DOHH2 (cell line): ENCODE results near the gene NEK5.

Source experiments
- H3F3A ChIP-seq: fragments of 200-600 bp; sonication (generic), shearing (Covaris generic); 2 replicates; pipeline ENCODE4 v1.6.0; 2016; ENCODE audit warnings: antibody characterized with exemption, mild to moderate bottlenecking; ENCODE audit not compliant: control insufficient read depth, insufficient read depth
- H3K27ac ChIP-seq: fragments of 200-600 bp; sonication (generic); 2 replicates; pipeline ENCODE4 v1.5.1; 2014; ENCODE audit warnings: low read depth, mild to moderate bottlenecking, low read length, moderate library complexity
- H3K27me3 ChIP-seq: fragments of 200-600 bp; sonication (generic); 2 replicates; pipeline ENCODE4 v1.6.1; 2014; ENCODE audit warnings: mild to moderate bottlenecking, low read length, mixed read lengths; ENCODE audit not compliant: control insufficient read depth
- H3K36me3 ChIP-seq: fragments of 200-600 bp; sonication (generic); 2 replicates; pipeline ENCODE4 v1.6.1; 2014; ENCODE audit warnings: mild to moderate bottlenecking, low read length, moderate library complexity, mixed read lengths; ENCODE audit not compliant: control insufficient read depth
- H3K4me1 ChIP-seq: fragments of 200-600 bp; sonication (generic); 2 replicates; pipeline ENCODE4 v1.6.1; 2014; ENCODE audit warnings: mild to moderate bottlenecking, low read length, mixed read lengths; ENCODE audit not compliant: control insufficient read depth
- H3K4me2 ChIP-seq: fragments of 200-600 bp; sonication (generic); 2 replicates; pipeline ENCODE4 v1.6.0; 2014; ENCODE audit warnings: mild to moderate bottlenecking, low read length, moderate library complexity
- H3K4me3 ChIP-seq: fragments of 200-600 bp; sonication (generic); 2 replicates; pipeline ENCODE4 v1.5.1; 2014; ENCODE audit warnings: mild to moderate bottlenecking, low read length, mixed read lengths
- H3K79me2 ChIP-seq: fragments of 200-600 bp; sonication (generic); 2 replicates; pipeline ENCODE4 v1.6.1; 2014; ENCODE audit warnings: mild to moderate bottlenecking, low read length, mixed read lengths; ENCODE audit not compliant: control insufficient read depth
- H3K9me2 ChIP-seq: fragments of 200-600 bp; sonication (generic); replicated peaks from 2 replicates; pipeline ENCODE4 v1.6.1; 2014; ENCODE audit warnings: mild to moderate bottlenecking, low read length, mixed read lengths; ENCODE audit not compliant: control insufficient read depth
- H3K9me3 ChIP-seq: fragments of 200-600 bp; sonication (generic); 2 replicates; pipeline ENCODE4 v1.6.1; 2014; ENCODE audit warnings: antibody characterized with exemption, low read length, mixed read lengths; ENCODE audit not compliant: control insufficient read depth, insufficient read depth
- H4K20me1 ChIP-seq: fragments of 200-600 bp; sonication (generic); 2 replicates; pipeline ENCODE4 v1.6.0; 2014; ENCODE audit warnings: low read depth, mild to moderate bottlenecking, antibody characterized with exemption, low read length, moderate library complexity; ENCODE audit not compliant: control insufficient read depth, insufficient read depth
- CTCF ChIP-seq: fragments of 200-600 bp; sonication (generic); IDR thresholded peaks from one replicate; pipeline ENCODE4 v1.5.1; 2014; ENCODE audit warnings: antibody characterized with exemption, mild to moderate bottlenecking, low read depth, low read length; ENCODE audit not compliant: poor library complexity, severe bottlenecking
- EZH2phosphoT487 ChIP-seq: fragments of 200-600 bp; sonication (generic); IDR thresholded peaks from 2 replicates; pipeline ENCODE4 v1.6.1; 2017; ENCODE audit warnings: borderline replicate concordance, mild to moderate bottlenecking, antibody characterized with exemption, low read length, moderate library complexity, mixed read lengths

NEK5 gene

GRCh38 chr13:52006523-52007245 is 122.2 kb downstream of the NEK5 start:
- Histone ChIP-seq H3K27me3 (peaks cover 49% of the 10 kb centered on the region), H4K20me1 (no peaks in the 10 kb centered on the region), H3K36me3 (no peaks in the 10 kb centered on the region), H3K4me3 (no peak overlapping the region), H3K79me2 (no peaks in the 10 kb centered on the region), H3K4me2 (no peak overlapping the region), H3K9me2 (no peaks in the 10 kb centered on the region), H3F3A (no peaks in the 10 kb centered on the region), H3K4me1 (peaks cover 9% of the 10 kb centered on the region), H3K9me3 (no peaks in the 10 kb centered on the region), H3K27ac (no peak overlapping the region)
- TF ChIP-seq EZH2phosphoT487 (no peak), CTCF (no peak)

GRCh38 chr13:52005841-52006522 is 122.9 kb downstream of the NEK5 start:
- Histone ChIP-seq H3K9me2 (no peaks in the 10 kb centered on the region), H4K20me1 (no peaks in the 10 kb centered on the region), H3K4me1 (peaks cover 4% of the 10 kb centered on the region), H3K4me2 (no peak overlapping the region), H3K27ac (no peak overlapping the region), H3F3A (no peaks in the 10 kb centered on the region), H3K9me3 (no peaks in the 10 kb centered on the region), H3K36me3 (no peaks in the 10 kb centered on the region), H3K4me3 (no peak overlapping the region), H3K27me3 (peaks cover 44% of the 10 kb centered on the region), H3K79me2 (no peaks in the 10 kb centered on the region)
- no peak for TF ChIP-seq EZH2phosphoT487
- TF ChIP-seq CTCF, result no peak

- no peaks in the 10 kb centered on the region for H3F3A ChIP-seq
- no peaks in the 10 kb centered on the region for H3K79me2 ChIP-seq
- no peak overlapping the region for H3K4me3 ChIP-seq
- no peak overlapping the region for H3K4me2 ChIP-seq
- no peaks in the 10 kb centered on the region for H3K4me1 ChIP-seq
- H3K27ac ChIP-seq, result no peak overlapping the region
- no peaks in the 10 kb centered on the region for H3K9me3 ChIP-seq
- no peaks in the 10 kb centered on the region for H3K9me2 ChIP-seq
- H4K20me1 ChIP-seq, result no peaks in the 10 kb centered on the region
- no peak for TF ChIP-seq CTCF
- no peak for TF ChIP-seq EZH2phosphoT487
- H3K27me3 ChIP-seq, result peaks cover 31% of the 10 kb centered on the region
- no peaks in the 10 kb centered on the region for H3K36me3 ChIP-seq
These were observed 124.2 kb downstream of the NEK5 start for GRCh38 chr13:52004511-52005170.
